Liver (tissue), 9 donors: ENCODE measurements around the gene MEST. TPM values are rescaled to one million over a fixed set of nuclear protein-coding genes. Genes with fewer than 3 reads are reported as not detected.

Experiments
- DNase-seq: peaks from one replicate; pipeline ENCODE4 v3.0.0-alpha.2; 2017; ENCODE audit warnings: low spot score
- H3K27ac ChIP-seq, 2 donors: one replicate each; pipeline ENCODE4 v1.7.0; 2013; ENCODE audit warnings: inconsistent platforms in 2 of 2, low read length in 2 of 2, control low read depth in 1 of 2, low read depth in 1 of 2, mild to moderate bottlenecking in 1 of 2
- H3K27me3 ChIP-seq, 4 donors: one replicate each; pipeline versions ENCODE4 v1.6.1 to v1.7.0; 2013; ENCODE audit warnings: low read length in 3 of 4, inconsistent platforms in 1 of 4, mild to moderate bottlenecking in 1 of 4, moderate library complexity in 1 of 4; ENCODE audit not compliant: control insufficient read depth in 4 of 4, insufficient read depth in 4 of 4
- H3K36me3 ChIP-seq, 4 donors: one replicate each; pipeline versions ENCODE4 v1.6.1 to v1.7.0; 2013; ENCODE audit warnings: low read length in 3 of 4, mild to moderate bottlenecking in 3 of 4, low read depth in 1 of 4, moderate library complexity in 1 of 4; ENCODE audit not compliant: control insufficient read depth in 4 of 4, insufficient read depth in 3 of 4
- H3K4me1 ChIP-seq, 4 donors: one replicate each; pipeline versions ENCODE4 v1.6.1 to v1.7.0; 2013; ENCODE audit warnings: low read length in 3 of 4, mild to moderate bottlenecking in 3 of 4, moderate library complexity in 1 of 4; ENCODE audit not compliant: control insufficient read depth in 4 of 4, insufficient read depth in 4 of 4
- H3K4me3 ChIP-seq, 3 donors: one replicate each; pipeline versions ENCODE4 v1.6.1 to v1.7.0; 2013; ENCODE audit warnings: low read length in 3 of 3, control low read depth in 1 of 3, low read depth in 1 of 3, mild to moderate bottlenecking in 1 of 3
- H3K9ac ChIP-seq, 2 donors: one replicate each; pipeline ENCODE4 v1.7.0; 2013; ENCODE audit warnings: low read length in 2 of 2, mild to moderate bottlenecking in 2 of 2, moderate library complexity in 2 of 2, control low read depth in 1 of 2, low read depth in 1 of 2
- H3K9me3 ChIP-seq, 4 donors: one replicate each; pipeline versions ENCODE4 v1.6.1 to v1.7.0; 2013; ENCODE audit warnings: low read length in 3 of 4; ENCODE audit not compliant: control insufficient read depth in 4 of 4
- ATF3 ChIP-seq: IDR thresholded peaks from 2 replicates; pipeline ENCODE4 v1.6.1; 2016; ENCODE audit warnings: antibody characterized with exemption
- CTCF ChIP-seq: fragments of 150-350 bp; IDR thresholded peaks from 2 replicates; pipeline ENCODE4 v1.5.1; 2017; ENCODE audit warnings: improper control_type of control experiment, low read depth, low read length; ENCODE audit not compliant: missing input control
- EGR1 ChIP-seq, 2 donors: IDR thresholded peaks; 2 replicates each; pipeline ENCODE4 v1.6.1; 2016 to 2018; ENCODE audit warnings: antibody characterized with exemption in 2 of 2, low read depth in 2 of 2
- FOXA1 ChIP-seq: IDR thresholded peaks from 2 replicates; pipeline ENCODE4 v1.6.1; 2016; ENCODE audit warnings: antibody characterized with exemption
- FOXA2 ChIP-seq: IDR thresholded peaks from 2 replicates; pipeline ENCODE4 v1.6.1; 2016; ENCODE audit warnings: antibody characterized with exemption
- GABPA ChIP-seq, 2 donors: IDR thresholded peaks in 1 of 2; conservative IDR thresholded peaks in 1 of 2; 2 replicates each; pipeline ENCODE4 v1.6.1; 2016; ENCODE audit warnings: antibody characterized with exemption in 2 of 2, mild to moderate bottlenecking in 1 of 2, moderate library complexity in 1 of 2
- HNF4A ChIP-seq, 2 donors: conservative IDR thresholded peaks; 2 replicates each; pipeline ENCODE4 v1.6.1; 2016; ENCODE audit warnings: antibody characterized with exemption in 2 of 2, mild to moderate bottlenecking in 2 of 2
- HNF4G ChIP-seq: IDR thresholded peaks from 2 replicates; pipeline ENCODE4 v1.6.1; 2016; ENCODE audit warnings: antibody characterized with exemption
- JUND ChIP-seq, 2 donors: IDR thresholded peaks; 2 replicates each; pipeline ENCODE4 v1.6.1; 2016; ENCODE audit warnings: antibody characterized with exemption in 2 of 2
- MAX ChIP-seq: IDR thresholded peaks from 2 replicates; pipeline ENCODE4 v1.6.1; 2016; ENCODE audit warnings: antibody characterized with exemption
- NR2F2 ChIP-seq: IDR thresholded peaks from 2 replicates; pipeline ENCODE4 v1.6.1; 2016; ENCODE audit warnings: antibody characterized with exemption
- RAD21 ChIP-seq, 2 donors: IDR thresholded peaks; 2 replicates each; pipeline ENCODE4 v1.6.1; 2016; ENCODE audit warnings: antibody characterized with exemption in 2 of 2, mild to moderate bottlenecking in 2 of 2
- REST ChIP-seq: IDR thresholded peaks from 2 replicates; pipeline ENCODE4 v1.6.1; 2016; ENCODE audit warnings: antibody characterized with exemption, mild to moderate bottlenecking
- RXRA ChIP-seq, 2 donors: IDR thresholded peaks; 2 replicates each; pipeline ENCODE4 v1.6.1; 2017 to 2018; ENCODE audit warnings: antibody characterized with exemption in 2 of 2, mild to moderate bottlenecking in 1 of 2
- TAF1 ChIP-seq: conservative IDR thresholded peaks from 2 replicates; pipeline ENCODE4 v1.6.1; 2016; ENCODE audit warnings: antibody characterized with exemption, mild to moderate bottlenecking
- YY1 ChIP-seq: IDR thresholded peaks from 2 replicates; pipeline ENCODE4 v1.6.1; 2016; ENCODE audit warnings: antibody characterized with exemption, mild to moderate bottlenecking
- ZBTB33 ChIP-seq: IDR thresholded peaks from 2 replicates; pipeline ENCODE4 v1.6.1; 2016; ENCODE audit warnings: antibody characterized with exemption
- WGBS: extraction: QIAGEN DNeasy Blood & Tissue Kit; methylation state at CpG from one replicate; pipeline ENCODE4 v1.1.7; 2013; 5-methylcytosine and 5-hydroxymethylcytosine counted together
- polyA plus RNA-seq, 2 donors: library from polyadenylated mRNA; stranded (reverse) in 1 of 2; unstranded in 1 of 2; fragments of 200-250 nt in 1 of 2; fragments of >200 nt in 1 of 2; fragmentation: Nextera tagmentation in 1 of 2; extraction: Ambion mirVana in 1 of 2; gene quantifications; one replicate each; pipeline versions ENCODE4 v1.2.1 to v1.2.3, GENCODE V29; 2013 to 2015
- total RNA-seq, 2 donors: library from RNA; depleted of rRNA; stranded (reverse); fragments of >200 nt; gene quantifications; one replicate each; pipeline ENCODE4 v1.2.3, GENCODE V29; 2014
- donor health status: healthy.
- donor health status: healthy.
- donor health status: healthy.
- donor health status: healthy.
- donor health status: healthy.

The MEST gene
- total and polyA plus RNA-seq, 4 donors, result 12.6 to 42.4 (median 23.0) TPM

GRCh38 chr7:130473289-130473688 is 18.6 kb upstream of the MEST start:
- no peak for DNase-seq
- H3K27me3 ChIP-seq, result no peaks in the 10 kb centered on the region
- peaks cover 0 to 4% (median 1%) of the 10 kb centered on the region in 4 donors for H3K9me3 ChIP-seq
- H3K9ac ChIP-seq, result no peak overlapping the region
- H3K27ac ChIP-seq, result no peak overlapping the region
- no peak for TF ChIP-seq CTCF
- TF ChIP-seq FOXA1, result no peak
- TF ChIP-seq FOXA2, result no peak
- TF ChIP-seq TAF1, result no peak
- H3K4me1 ChIP-seq, result no peaks in the 10 kb centered on the region
- H3K36me3 ChIP-seq, result no peaks in the 10 kb centered on the region
- H3K4me3 ChIP-seq, result no peak overlapping the region

GRCh38 chr7:130473876-130474275 is 18.0 kb upstream of the MEST start:
- WGBS, result 85% methylated on average over 4 of the region's 4 CpGs
- H3K36me3 ChIP-seq, result no peaks in the 10 kb centered on the region
- no peaks in the 10 kb centered on the region for H3K27me3 ChIP-seq
- H3K4me1 ChIP-seq, result no peaks in the 10 kb centered on the region
- H3K9ac ChIP-seq, result no peak overlapping the region
- no peak overlapping the region for H3K4me3 ChIP-seq
- no peak overlapping the region for H3K27ac ChIP-seq
- TF ChIP-seq EGR1 (IDR thresholded peaks at IDR 0.05; ENCODE audit: low read depth in 2 of 2), result no peak
- H3K9me3 ChIP-seq, result peaks cover 0 to 7% (median 1%) of the 10 kb centered on the region in 4 donors
- DNase-seq, result no peak

- no peak for TF ChIP-seq YY1
- TF ChIP-seq JUND (IDR thresholded peaks at IDR 0.05), result no peak
- no peak for TF ChIP-seq REST
- TF ChIP-seq EGR1 (IDR thresholded peaks at IDR 0.05; ENCODE audit: low read depth in 2 of 2), result no peak
- TF ChIP-seq FOXA1, result no peak
- TF ChIP-seq MAX, result no peak
- no peak for TF ChIP-seq HNF4G
- TF ChIP-seq ZBTB33, result no peak
- TF ChIP-seq HNF4A (conservative IDR thresholded peaks at IDR 0.05), result no peak
- TF ChIP-seq RAD21 (IDR thresholded peaks at IDR 0.05), result no peak
- no peak for TF ChIP-seq GABPA (IDR thresholded peaks at IDR 0.05 in 1 of 2, conservative IDR thresholded peaks at IDR 0.05 in 1 of 2)
- TF ChIP-seq RXRA (IDR thresholded peaks at IDR 0.05), result no peak
- no peak for TF ChIP-seq NR2F2
- no peak for TF ChIP-seq FOXA2
- no peak for TF ChIP-seq TAF1
- TF ChIP-seq ATF3, result no peak
- DNase-seq, result no peak
- Histone ChIP-seq H3K36me3 (no peaks in the 10 kb centered on the region), H3K4me1 (no peaks in the 10 kb centered on the region), H3K9ac (no peak overlapping the region), H3K9me3 (peaks cover 0 to 7% (median 1%) of the 10 kb centered on the region in 4 donors), H3K27ac (no peak overlapping the region), H3K27me3 (no peaks in the 10 kb centered on the region), H3K4me3 (no peak overlapping the region)
- WGBS, result 65% methylated on average over 7 of the region's 7 CpGs
Measured at GRCh38 chr7:130475776-130476175, 16.1 kb upstream of the MEST start.
